Natural killer cell treated with Interleukin-12 subunit alpha and Interleukin-12 subunit beta and Interleukin-15 and Interleukin-18, amount 100 ng/mL, for 72 hours (primary cell): ENCODE data around the gene TMEM208. TPM values are rescaled to one million over a fixed set of nuclear protein-coding genes. Genes with fewer than 3 reads are reported as not detected.

Experiments used
- ATAC-seq, 2 donors: fragments of 150-1000 bp; cut with Tn5 transposase in 1 of 2; sonication (Bioruptor Pico), chemical (Tn5 transposase) in 1 of 2; 2 replicates each; pipeline ENCODE4 v1.10.0; 2021
- DNase-seq: peaks from one replicate; pipeline ENCODE4 v3.0.0; 2022; ENCODE audit warnings: low spot score
- H3K27ac Mint-ChIP-seq, 2 donors: 1 replicate in 1 of 2; 2 replicates in 1 of 2; pipeline ENCODE4 v1.8.0; 2022; ENCODE audit warnings: mixed read lengths in 2 of 2, mild to moderate bottlenecking in 1 of 2, moderate library complexity in 1 of 2
- H3K27me3 Mint-ChIP-seq, 2 donors: 1 replicate in 1 of 2; 2 replicates in 1 of 2; pipeline ENCODE4 v1.8.0; 2022; ENCODE audit warnings: mixed read lengths in 2 of 2
- H3K36me3 Mint-ChIP-seq: one replicate; pipeline ENCODE4 v1.8.0; 2022; ENCODE audit warnings: mixed read lengths
- H3K4me1 Mint-ChIP-seq, 2 donors: 1 replicate in 1 of 2; 2 replicates in 1 of 2; pipeline ENCODE4 v1.8.0; 2022; ENCODE audit warnings: low read depth in 2 of 2, mixed read lengths in 2 of 2, mild to moderate bottlenecking in 1 of 2
- H3K4me3 Mint-ChIP-seq: one replicate; pipeline ENCODE4 v1.8.0; 2022; ENCODE audit warnings: mixed read lengths
- H3K9me3 Mint-ChIP-seq: 2 replicates; pipeline ENCODE4 v1.8.0; 2022; ENCODE audit warnings: mixed read lengths
- total RNA-seq, 2 donors: library from RNA; stranded (reverse); gene quantifications; one replicate each; pipeline ENCODE4 v1.2.3, GENCODE V29; 2022

TMEM208 gene
- total RNA-seq, 2 donors from 2014 or later = 55.1 to 56.1 TPM

GRCh38 chr16:67197704-67198103, 29.2 kb upstream of the TMEM208 start:
- Mint-ChIP-seq H3K27ac (no peak overlapping the region), H3K36me3 (peaks cover 17% of the 10 kb centered on the region), H3K27me3 (no peaks in the 10 kb centered on the region), H3K4me1 (peaks cover 28 to 29% of the 10 kb centered on the region in 2 donors), H3K9me3 (no peaks in the 10 kb centered on the region), H3K4me3 (no peak overlapping the region)
- DNase-seq (no peak), ATAC-seq (no peak)

GRCh38 chr16:67198238-67198734, 28.6 kb upstream of the TMEM208 start:
- no peak overlapping the region for H3K4me3 Mint-ChIP-seq
- no peak for ATAC-seq
- DNase-seq = no peak
- H3K4me1 Mint-ChIP-seq = peaks cover 25 to 27% of the 10 kb centered on the region in 2 donors
- H3K9me3 Mint-ChIP-seq = no peaks in the 10 kb centered on the region
- peaks cover 17% of the 10 kb centered on the region for H3K36me3 Mint-ChIP-seq
- no peak overlapping the region for H3K27ac Mint-ChIP-seq
- no peaks in the 10 kb centered on the region for H3K27me3 Mint-ChIP-seq

GRCh38 chr16:67199011-67199807, 27.7 kb upstream of the TMEM208 start, which contains the start of gene ELMO3:
ELMO3 (plus strand) TSS chr16:67199131; CDS start chr16:67199327, 196 bp downstream.
- ATAC-seq (no peak), DNase-seq (no peak)
- H3K27ac Mint-ChIP-seq = no peak within 1 kb of the TSS
- H3K36me3 Mint-ChIP-seq = peaks cover 17% of the 10 kb centered on the region
- H3K4me3 Mint-ChIP-seq = no peak within 1 kb of the TSS
- H3K27me3 Mint-ChIP-seq = no peaks in the 10 kb centered on the region
- H3K9me3 Mint-ChIP-seq = no peaks in the 10 kb centered on the region
- peaks cover 15 to 18% of the 10 kb centered on the region in 2 donors for H3K4me1 Mint-ChIP-seq

DNA sequence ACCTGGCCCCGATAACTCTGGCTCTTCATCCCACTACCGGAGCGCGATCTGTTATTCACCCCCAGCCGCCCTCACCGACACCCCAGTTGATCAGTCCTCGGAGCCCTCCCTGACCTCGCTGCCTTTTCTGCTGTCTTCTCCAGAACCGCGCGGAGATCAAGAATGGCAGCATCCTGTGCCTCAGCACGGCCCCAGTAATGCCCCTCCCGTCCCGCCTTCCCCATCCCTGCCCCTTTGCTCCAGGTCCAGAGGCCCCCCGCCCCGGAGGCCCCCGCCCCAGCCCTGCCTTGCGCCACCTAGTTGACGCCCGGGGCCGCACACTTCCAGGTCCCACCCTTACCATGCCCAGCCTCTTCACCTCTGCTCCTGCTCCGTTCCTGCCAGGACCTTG, 27.1 kb upstream of the TMEM208 start:
- H3K36me3 Mint-ChIP-seq = peaks cover 17% of the 10 kb centered on the region
- no peak for DNase-seq
- H3K4me1 Mint-ChIP-seq = peaks cover 15 to 18% of the 10 kb centered on the region in 2 donors
- H3K27ac Mint-ChIP-seq = no peak overlapping the region
- no peaks in the 10 kb centered on the region for H3K27me3 Mint-ChIP-seq
- ATAC-seq = no peak
- no peaks in the 10 kb centered on the region for H3K9me3 Mint-ChIP-seq
- H3K4me3 Mint-ChIP-seq = no peak overlapping the region

- Mint-ChIP-seq H3K4me3 (no peak overlapping the region), H3K36me3 (peaks cover 16% of the 10 kb centered on the region), H3K27me3 (no peaks in the 10 kb centered on the region), H3K4me1 (peaks cover 15 to 17% of the 10 kb centered on the region in 2 donors), H3K9me3 (no peaks in the 10 kb centered on the region), H3K27ac (no peak overlapping the region)
- no peak for DNase-seq
- ATAC-seq = peak in 1 of 2 donors; percentile 5
Measured at GRCh38 chr16:67200491-67200890, 26.4 kb upstream of the TMEM208 start.

DNA sequence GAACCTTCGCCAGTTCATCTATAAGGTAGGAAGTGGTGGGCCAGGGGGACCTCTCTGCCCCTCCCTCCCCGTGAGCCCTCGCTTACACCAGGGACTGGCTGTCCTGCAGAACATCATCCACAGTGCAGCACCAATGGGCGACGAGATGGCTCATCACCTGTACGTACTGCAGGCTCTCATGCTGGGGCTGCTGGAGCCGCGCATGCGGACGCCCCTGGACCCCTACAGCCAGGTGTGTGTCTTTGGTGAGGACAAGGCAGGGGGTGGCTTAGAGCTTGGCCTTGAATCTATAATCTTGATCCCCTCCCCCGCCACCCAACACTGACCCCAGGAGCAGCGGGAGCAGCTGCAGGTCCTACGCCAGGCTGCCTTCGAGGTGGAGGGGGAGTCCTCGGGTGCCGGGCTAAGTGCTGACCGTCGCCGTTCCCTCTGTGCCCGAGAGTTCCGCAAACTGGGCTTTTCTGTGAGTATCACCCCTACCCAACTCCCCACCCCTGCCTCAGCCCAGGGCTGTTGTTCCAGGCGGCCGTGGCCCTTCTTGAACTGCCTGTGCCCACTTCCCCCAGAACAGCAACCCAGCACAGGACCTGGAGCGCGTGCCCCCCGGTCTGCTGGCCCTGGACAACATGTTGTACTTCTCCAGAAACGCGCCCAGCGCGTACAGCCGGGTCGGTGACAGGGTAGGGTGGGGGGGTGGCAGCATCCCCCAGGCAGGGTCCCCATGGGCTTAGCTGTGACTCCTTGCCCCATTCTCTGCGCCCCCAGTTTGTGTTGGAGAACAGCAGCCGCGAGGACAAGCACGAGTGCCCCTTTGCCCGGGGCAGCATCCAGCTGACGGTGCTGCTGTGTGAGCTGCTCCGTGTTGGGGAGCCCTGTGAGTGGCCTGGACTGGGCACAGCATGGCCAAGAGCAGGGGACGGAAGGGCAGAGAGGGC, 25.3 kb upstream of the TMEM208 start:
- peaks cover 4% of the 10 kb centered on the region for H3K36me3 Mint-ChIP-seq
- H3K27me3 Mint-ChIP-seq = no peaks in the 10 kb centered on the region
- no peak for ATAC-seq
- H3K4me1 Mint-ChIP-seq = peaks cover 5 to 8% of the 10 kb centered on the region in 2 donors
- no peaks in the 10 kb centered on the region for H3K9me3 Mint-ChIP-seq
- no peak for DNase-seq
- H3K27ac Mint-ChIP-seq = no peak overlapping the region
- no peak overlapping the region for H3K4me3 Mint-ChIP-seq

- peaks cover 0 to 4% of the 10 kb centered on the region in 2 donors for H3K4me1 Mint-ChIP-seq
Measured at GRCh38 chr16:67202426-67202825, 24.5 kb upstream of the TMEM208 start.

DNA sequence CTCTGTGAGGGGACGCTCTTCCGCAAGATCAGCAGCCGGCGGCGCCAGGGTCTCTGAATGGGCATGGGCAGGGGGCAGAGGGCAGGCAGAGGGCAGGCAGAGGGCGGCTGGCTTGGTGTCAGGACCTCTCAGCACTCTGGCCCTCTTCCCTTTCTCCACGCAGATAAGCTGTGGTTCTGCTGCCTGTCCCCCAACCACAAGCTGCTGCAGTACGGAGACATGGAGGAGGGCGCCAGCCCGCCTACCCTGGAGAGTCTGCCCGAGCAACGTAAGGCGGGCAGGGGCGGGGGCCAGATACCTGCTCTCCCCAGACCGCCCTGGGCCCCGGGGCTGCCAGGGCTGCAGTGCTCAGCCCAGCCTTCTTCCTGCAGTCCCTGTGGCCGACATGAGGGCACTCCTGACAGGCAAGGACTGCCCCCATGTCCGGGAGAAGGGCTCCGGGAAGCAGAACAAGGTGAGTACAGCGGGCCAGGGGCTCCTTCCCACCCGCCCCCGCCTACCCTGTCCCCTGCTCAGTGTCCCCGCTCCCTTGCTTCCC, 23.9 kb upstream of the TMEM208 start:
- H3K36me3 Mint-ChIP-seq = no peaks in the 10 kb centered on the region
- H3K27me3 Mint-ChIP-seq = no peaks in the 10 kb centered on the region
- no peak overlapping the region for H3K4me3 Mint-ChIP-seq
- H3K27ac Mint-ChIP-seq = no peak overlapping the region
- no peak for ATAC-seq
- peaks cover 0 to 4% of the 10 kb centered on the region in 2 donors for H3K4me1 Mint-ChIP-seq
- no peak for DNase-seq
- no peaks in the 10 kb centered on the region for H3K9me3 Mint-ChIP-seq

More at GRCh38 chr16:67202426-67202825, 24.5 kb upstream of the TMEM208 start:
- H3K36me3 Mint-ChIP-seq = no peaks in the 10 kb centered on the region
- no peaks in the 10 kb centered on the region for H3K9me3 Mint-ChIP-seq
- H3K4me3 Mint-ChIP-seq = no peak overlapping the region
- DNase-seq (no peak), ATAC-seq (no peak)
- no peaks in the 10 kb centered on the region for H3K27me3 Mint-ChIP-seq
- H3K27ac Mint-ChIP-seq = no peak overlapping the region

- Mint-ChIP-seq H3K4me1 (peaks cover 0 to 4% of the 10 kb centered on the region in 2 donors), H3K27me3 (no peaks in the 10 kb centered on the region), H3K27ac (no peak overlapping the region), H3K9me3 (no peaks in the 10 kb centered on the region), H3K36me3 (no peaks in the 10 kb centered on the region), H3K4me3 (no peak overlapping the region)
- no peak for DNase-seq
- no peak for ATAC-seq
Measured at GRCh38 chr16:67204076-67204475, 22.9 kb upstream of the TMEM208 start.

- no peak for DNase-seq
- H3K36me3 Mint-ChIP-seq = no peaks in the 10 kb centered on the region
- H3K4me1 Mint-ChIP-seq = peaks cover 0 to 4% of the 10 kb centered on the region in 2 donors
- no peaks in the 10 kb centered on the region for H3K27me3 Mint-ChIP-seq
- no peak for ATAC-seq
- no peak overlapping the region for H3K4me3 Mint-ChIP-seq
- no peaks in the 10 kb centered on the region for H3K9me3 Mint-ChIP-seq
- H3K27ac Mint-ChIP-seq = no peak overlapping the region
Measured at GRCh38 chr16:67206129-67206837, 20.6 kb upstream of the TMEM208 start.

DNA sequence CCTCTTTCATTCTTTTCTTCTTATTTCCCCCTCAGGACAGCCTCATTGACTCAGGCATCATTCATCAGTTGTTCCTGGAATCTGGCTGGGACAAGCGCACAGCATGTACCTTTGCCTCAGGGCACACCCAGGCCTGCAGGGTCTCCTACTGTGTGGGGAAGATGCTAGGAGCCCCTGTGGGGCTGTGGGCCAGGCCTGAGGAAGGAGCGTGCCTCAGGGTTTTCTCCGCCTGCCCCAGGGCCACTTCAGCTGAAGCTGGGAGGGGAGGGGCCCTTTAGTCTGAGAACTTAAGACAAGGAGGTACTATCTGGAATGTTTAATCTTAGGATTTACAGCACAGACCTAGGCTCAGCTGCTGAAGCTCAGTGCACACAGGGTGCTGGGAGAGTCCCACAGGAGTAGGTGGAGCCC, 20.1 kb upstream of the TMEM208 start:
- Mint-ChIP-seq H3K4me3 (no peak overlapping the region), H3K27ac (no peak overlapping the region), H3K9me3 (no peaks in the 10 kb centered on the region), H3K36me3 (no peaks in the 10 kb centered on the region), H3K27me3 (no peaks in the 10 kb centered on the region), H3K4me1 (peaks cover 0 to 4% of the 10 kb centered on the region in 2 donors)
- no peak for DNase-seq
- no peak for ATAC-seq

GRCh38 chr16:67207249-67208091, 19.5 kb upstream of the TMEM208 start:
- H3K36me3 Mint-ChIP-seq = no peaks in the 10 kb centered on the region
- H3K27me3 Mint-ChIP-seq = no peaks in the 10 kb centered on the region
- H3K4me1 Mint-ChIP-seq = peaks cover 0 to 4% of the 10 kb centered on the region in 2 donors
- no peak for ATAC-seq
- no peak overlapping the region for H3K27ac Mint-ChIP-seq
- H3K9me3 Mint-ChIP-seq = no peaks in the 10 kb centered on the region
- no peak for DNase-seq
- no peak overlapping the region for H3K4me3 Mint-ChIP-seq
